ENCODE data around the gene DHX32. TPM values are rescaled to one million over a fixed set of nuclear protein-coding genes. Genes with fewer than 3 reads are reported as not detected.

Gene DHX32
- total RNA-seq, 2 experiments from 2014 or later, result 0.22 to 0.27 TPM

DNA sequence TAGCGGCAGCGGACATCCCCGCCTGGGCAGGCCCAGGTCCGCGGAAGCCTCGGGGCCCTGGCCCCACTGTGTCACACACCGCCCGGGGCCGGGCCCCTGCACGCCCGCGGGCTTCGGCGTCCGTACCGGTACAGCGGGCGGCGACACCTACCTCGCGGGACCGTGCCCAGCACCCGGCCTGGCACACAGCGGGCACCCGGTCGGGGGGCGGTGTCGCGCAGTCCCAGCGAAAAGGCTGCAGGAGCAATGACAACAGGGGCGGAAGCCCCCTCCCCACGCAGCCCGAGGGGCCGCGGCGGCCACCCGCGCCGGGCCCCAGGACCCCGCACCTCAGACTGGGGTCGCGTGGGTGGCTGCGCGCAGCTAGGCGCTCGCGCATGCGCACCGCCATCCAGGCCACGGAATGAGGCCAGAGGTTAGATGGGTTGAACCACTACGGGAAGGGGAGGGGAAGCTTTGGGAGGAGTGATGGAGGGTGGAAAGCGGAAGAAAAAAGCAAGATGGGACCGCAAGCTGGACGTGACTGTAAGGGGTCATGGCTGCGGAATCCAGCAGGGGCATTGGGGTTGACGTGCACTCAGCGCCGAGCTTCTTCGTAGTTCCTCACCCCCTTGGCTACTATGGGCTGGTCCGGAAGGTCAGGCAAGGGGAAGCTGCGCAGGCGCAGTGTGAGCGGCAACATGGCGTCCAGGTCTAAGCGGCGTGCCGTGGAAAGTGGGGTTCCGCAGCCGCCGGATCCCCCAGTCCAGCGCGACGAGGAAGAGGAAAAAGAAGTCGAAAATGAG is 58.0 kb downstream of the DHX32 start, which contains the start of the genes BCCIP and UROS:
Gene BCCIP, plus strand, starts transcription at position 669 of the 785 bp plus-strand sequence. Its CDS starts 12 bp downstream, at position 681.
Gene UROS, minus strand, starts transcription at position 381 of the 785 bp plus-strand sequence. CDS start 6,759 bp downstream, outside the sequence.
- peaks cover 23% of the 10 kb centered on the region; the same call in 1 of the 2 replicates for H4K20me1 ChIP-seq (ENCODE audit: insufficient read depth, low read length)
- peaks cover 34% of the 10 kb centered on the region for H3K36me3 ChIP-seq (ENCODE audit: insufficient read depth, low read length)
- DNase-seq (ENCODE audit: low spot score), result peak; percentile 96
- peaks cover 32% of the 10 kb centered on the region for H3K4me1 ChIP-seq (ENCODE audit: insufficient read depth, low read length, poor library complexity, severe bottlenecking)
- peak within 1 kb of the TSS; percentile 59 for H2AFZ ChIP-seq (ENCODE audit: low read length)
- intact Hi-C loops (cut with micrococcal nuclease; ENCODE audit: unreplicated experiment), result loop anchor here (1.0 to 5.0 kb wide), 2 partner anchors 71 to 103 kb away; no protein-coding TSS in a partner anchor
- H3K4me3 ChIP-seq (ENCODE audit: low read depth, low read length, poor library complexity, severe bottlenecking), result peak within 1 kb of the TSS; percentile 77
- ChIA-PET CTCF (ENCODE audit: unreplicated experiment) (no interaction called here), POLR2A (interaction anchor here (0.5 to 1.7 kb wide), 9 partner anchors 9 to 1936 kb away, joined by 3 to 10 read pairs (median 5); partner anchors contain the start of gene EDRF1)
- H3K9me2 ChIP-seq (ENCODE audit: insufficient read depth, low read length), result no peaks in the 10 kb centered on the region
- H3K27ac ChIP-seq (ENCODE audit: low read depth, low read length, poor library complexity, severe bottlenecking), result peak within 1 kb of the TSS; percentile 53
- H3K9me3 ChIP-seq (ENCODE audit: low read length), result no peaks in the 10 kb centered on the region
- H3K4me2 ChIP-seq (ENCODE audit: low read length), result peak within 1 kb of the TSS; percentile 87
- peaks cover 54% of the 10 kb centered on the region for H3K79me2 ChIP-seq (ENCODE audit: insufficient read depth, low read depth, low read length)
- BruUV-seq (replicated peaks), result no TSS peak
- TF ChIP-seq, protein P1, sequence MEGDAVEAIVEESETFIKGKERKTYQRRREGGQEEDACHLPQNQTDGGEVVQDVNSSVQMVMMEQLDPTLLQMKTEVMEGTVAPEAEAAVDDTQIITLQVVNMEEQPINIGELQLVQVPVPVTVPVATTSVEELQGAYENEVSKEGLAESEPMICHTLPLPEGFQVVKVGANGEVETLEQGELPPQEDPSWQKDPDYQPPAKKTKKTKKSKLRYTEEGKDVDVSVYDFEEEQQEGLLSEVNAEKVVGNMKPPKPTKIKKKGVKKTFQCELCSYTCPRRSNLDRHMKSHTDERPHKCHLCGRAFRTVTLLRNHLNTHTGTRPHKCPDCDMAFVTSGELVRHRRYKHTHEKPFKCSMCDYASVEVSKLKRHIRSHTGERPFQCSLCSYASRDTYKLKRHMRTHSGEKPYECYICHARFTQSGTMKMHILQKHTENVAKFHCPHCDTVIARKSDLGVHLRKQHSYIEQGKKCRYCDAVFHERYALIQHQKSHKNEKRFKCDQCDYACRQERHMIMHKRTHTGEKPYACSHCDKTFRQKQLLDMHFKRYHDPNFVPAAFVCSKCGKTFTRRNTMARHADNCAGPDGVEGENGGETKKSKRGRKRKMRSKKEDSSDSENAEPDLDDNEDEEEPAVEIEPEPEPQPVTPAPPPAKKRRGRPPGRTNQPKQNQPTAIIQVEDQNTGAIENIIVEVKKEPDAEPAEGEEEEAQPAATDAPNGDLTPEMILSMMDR (conservative IDR thresholded peaks at IDR 0.05; ENCODE audit: low read length), result no peak
- TF ChIP-seq EZH2phosphoT487 (IDR thresholded peaks at IDR 0.05; ENCODE audit: borderline replicate concordance, low read depth, low read length), result no peak

DNA sequence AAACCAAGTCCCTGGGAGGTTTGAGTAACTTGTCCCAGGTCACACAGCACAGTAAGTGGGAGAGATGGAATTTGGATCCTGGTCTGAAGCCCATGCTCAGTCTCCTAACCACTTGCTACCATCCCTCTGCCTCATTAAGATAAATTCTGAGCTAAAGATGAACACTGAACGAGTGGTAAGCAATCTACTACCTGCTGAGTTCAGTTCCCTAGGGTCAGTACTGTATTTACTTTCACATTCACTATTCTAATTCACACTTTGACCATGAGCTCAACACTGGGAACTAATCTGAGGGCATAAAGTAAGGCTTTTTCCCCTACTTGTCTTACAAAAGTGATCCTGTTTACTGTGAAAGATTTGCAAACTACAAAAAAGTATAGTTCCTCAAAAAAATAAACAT is 60.4 kb downstream of the DHX32 start:
- H2AFZ ChIP-seq (ENCODE audit: low read length), result no peak overlapping the region
- TF ChIP-seq EZH2phosphoT487 (IDR thresholded peaks at IDR 0.05; ENCODE audit: borderline replicate concordance, low read depth, low read length), result no peak
- TF ChIP-seq, protein P1 (conservative IDR thresholded peaks at IDR 0.05; ENCODE audit: low read length), result no peak
- no peaks in the 10 kb centered on the region for H3K9me3 ChIP-seq (ENCODE audit: low read length)
- ChIA-PET CTCF (ENCODE audit: unreplicated experiment) (interaction anchor here (0.6 kb wide), 1 partner anchor 34 kb away, joined by 3 read pairs; no protein-coding TSS in a partner anchor), POLR2A (interaction anchor here (1.1 kb wide), 2 partner anchors 11 to 26 kb away, joined by 3 to 4 read pairs; no protein-coding TSS in a partner anchor)
- no TSS peak for BruUV-seq (replicated peaks)
- peaks cover 24% of the 10 kb centered on the region for H3K4me1 ChIP-seq (ENCODE audit: insufficient read depth, low read length, poor library complexity, severe bottlenecking)
- no peak for DNase-seq (ENCODE audit: low spot score)
- intact Hi-C loops (cut with micrococcal nuclease; ENCODE audit: unreplicated experiment), result loop anchor here (5.0 kb wide), 1 partner anchor 68 kb away; no protein-coding TSS in a partner anchor
- H3K4me3 ChIP-seq (ENCODE audit: low read depth, low read length, poor library complexity, severe bottlenecking), result no peak overlapping the region
- H3K36me3 ChIP-seq (ENCODE audit: insufficient read depth, low read length), result peaks cover 10% of the 10 kb centered on the region; the same call in 1 of the 2 replicates
- no peak overlapping the region for H3K27ac ChIP-seq (ENCODE audit: low read depth, low read length, poor library complexity, severe bottlenecking)
- peaks cover 35% of the 10 kb centered on the region for H3K79me2 ChIP-seq (ENCODE audit: insufficient read depth, low read depth, low read length)
- peaks cover 16% of the 10 kb centered on the region; the same call in 1 of the 2 replicates for H4K20me1 ChIP-seq (ENCODE audit: insufficient read depth, low read length)
- no peaks in the 10 kb centered on the region for H3K9me2 ChIP-seq (ENCODE audit: insufficient read depth, low read length)
- H3K4me2 ChIP-seq (ENCODE audit: low read length), result no peak overlapping the region

All from OCI-LY7 (cell line).